Heart right ventricle (tissue), 16 donors: ENCODE measurements around the gene ITM2B. TPM values are rescaled to one million over a fixed set of nuclear protein-coding genes. Genes with fewer than 3 reads are reported as not detected.
A peak's percentile ranks its signal among the peaks of the same experiment; 100 is the strongest.
"Not testable (repeated sequence)": the region's sequence is repeated elsewhere in the genome, so short reads cannot be mapped to it uniquely, and the experiment has no call there.

Experiments
- ATAC-seq, 8 donors: fragments of 200-7000 bp; cut with Tn5 transposase; one replicate each; pipeline ENCODE4 v1.9.1; 2020; ENCODE audit warnings: mild to moderate bottlenecking in 8 of 8, moderate library complexity in 8 of 8, moderate number of reproducible peaks in 1 of 8
- DNase-seq, 2 donors: peaks; one replicate each; pipeline ENCODE4 v3.0.0-alpha.2; 2020
- H3K27ac ChIP-seq, 10 donors: fragments of 200-600 bp; sonication (generic) in 2 of 10; one replicate each; pipeline versions ENCODE4 v1.5.0 to v1.8.0; 2020 to 2022; ENCODE audit warnings: mild to moderate bottlenecking in 3 of 10
- H3K27me3 ChIP-seq, 7 donors: fragments of 200-600 bp; one replicate each; pipeline ENCODE4 v1.8.0; 2021 to 2022; ENCODE audit warnings: mild to moderate bottlenecking in 2 of 7
- H3K36me3 ChIP-seq, 9 donors: fragments of 200-600 bp; sonication (generic) in 1 of 9; one replicate each; pipeline versions ENCODE4 v1.5.0 to v1.8.0; 2020 to 2022; ENCODE audit warnings: mild to moderate bottlenecking in 2 of 9
- H3K4me1 ChIP-seq, 9 donors: fragments of 200-600 bp; sonication (generic) in 1 of 9; one replicate each; pipeline versions ENCODE4 v1.5.0 to v1.8.0; 2020 to 2022; ENCODE audit warnings: mild to moderate bottlenecking in 4 of 9
- H3K4me3 ChIP-seq, 10 donors: fragments of 200-600 bp; sonication (generic) in 2 of 10; one replicate each; pipeline versions ENCODE4 v1.5.0 to v1.8.0; 2020 to 2022; ENCODE audit warnings: mild to moderate bottlenecking in 7 of 10, moderate library complexity in 2 of 10
- H3K9me3 ChIP-seq, 11 donors: fragments of 200-600 bp in 10 of 11; sonication (generic) in 2 of 11; one replicate each; pipeline versions ENCODE4 v1.5.0 to v1.8.0; 2013 to 2022; ENCODE audit warnings: mild to moderate bottlenecking in 2 of 11, control low read depth in 1 of 11, moderate library complexity in 1 of 11
- WGBS, 2 donors: extraction: QIAGEN DNeasy Blood & Tissue Kit; methylation state at CpG; one replicate each; pipeline ENCODE4 v1.1.7; 2013; ENCODE audit warnings: inconsistent platforms in 1 of 2; 5-methylcytosine and 5-hydroxymethylcytosine counted together
- intact Hi-C, 10 donors: fragments of 100-400 bp; cut with DNase I; formaldehyde crosslinking; loops; one replicate each; pipeline versions ENCODE4 v1.11.1 to v1.14.2; 2022
- polyA plus RNA-seq, 2 donors: library from polyadenylated mRNA; stranded (reverse); fragments of 200-250 nt; gene quantifications; one replicate each; pipeline ENCODE4 v1.2.3, GENCODE V29; 2013
- total RNA-seq, 10 donors: library from RNA; stranded (reverse); fragmentation: NEBNext Ultra II Directional in 3 of 10; extraction: Animal tissue kit (Norgen Biotek cat#: 25700) in 3 of 10; gene quantifications; one replicate each; pipeline versions ENCODE4 v1.2.1 to v1.2.4, GENCODE V29; 2021 to 2023
- TF ChIP-seq, protein P1 (sequence below), 9 donors: fragments of 200-600 bp; sonication (generic) in 2 of 9; IDR thresholded peaks; one replicate each; pipeline versions ENCODE4 v1.5.0 to v1.8.0; 2021 to 2022; ENCODE audit warnings: antibody characterized with exemption in 9 of 9, mild to moderate bottlenecking in 5 of 9, moderate library complexity in 1 of 9
- donor health status: Arrhythmogenic right ventricular cardiomyopathy.
- donor health status: ischemic (EF 13 %, LVEDD 7.1; RV severe dilation, severe dysfunction).
- donor health status: healthy with polysubstance abuse.
- donor health status: DM: no; HTN: yes; CAD: no.
- donor health status: DM: no; HTN: no; CAD: no.
- donor health status: ischemic (EF 25% LVEDD 6.9; RV normal size, moderate dysfunction).
- donor health status: ischemic (EF 25% LVEDD 5.7; RV mildly dilated, moderate dysfunction).
- donor health status: healthy.
- donor health status: DM: yes; HTN: yes; CAD: no.
- donor health status: Ischemic cardiomyopathy.
- donor health status: ischemic (EF 35%, LVEDD 5.7; RV mildly dilated, moderate dysfunction).
- donor health status: nonischemic (EF 11% LVEDD 7.7; RV severe dilation, severe dysfunction).
- donor health status: DM: yes; HTN: yes; CAD: no.
- donor health status: PGD.
- donor health status: ischemic (EF 29% LVEDD 5.4; RV normal size, mild dysfunction).
- donor health status: nonischemic (EF 23%, LVEDD 6.1; RV moderate dilation, normal function).

The ITM2B gene
- total and polyA plus RNA-seq, 12 donors: 272 to 636 (median 507) TPM

DNA sequence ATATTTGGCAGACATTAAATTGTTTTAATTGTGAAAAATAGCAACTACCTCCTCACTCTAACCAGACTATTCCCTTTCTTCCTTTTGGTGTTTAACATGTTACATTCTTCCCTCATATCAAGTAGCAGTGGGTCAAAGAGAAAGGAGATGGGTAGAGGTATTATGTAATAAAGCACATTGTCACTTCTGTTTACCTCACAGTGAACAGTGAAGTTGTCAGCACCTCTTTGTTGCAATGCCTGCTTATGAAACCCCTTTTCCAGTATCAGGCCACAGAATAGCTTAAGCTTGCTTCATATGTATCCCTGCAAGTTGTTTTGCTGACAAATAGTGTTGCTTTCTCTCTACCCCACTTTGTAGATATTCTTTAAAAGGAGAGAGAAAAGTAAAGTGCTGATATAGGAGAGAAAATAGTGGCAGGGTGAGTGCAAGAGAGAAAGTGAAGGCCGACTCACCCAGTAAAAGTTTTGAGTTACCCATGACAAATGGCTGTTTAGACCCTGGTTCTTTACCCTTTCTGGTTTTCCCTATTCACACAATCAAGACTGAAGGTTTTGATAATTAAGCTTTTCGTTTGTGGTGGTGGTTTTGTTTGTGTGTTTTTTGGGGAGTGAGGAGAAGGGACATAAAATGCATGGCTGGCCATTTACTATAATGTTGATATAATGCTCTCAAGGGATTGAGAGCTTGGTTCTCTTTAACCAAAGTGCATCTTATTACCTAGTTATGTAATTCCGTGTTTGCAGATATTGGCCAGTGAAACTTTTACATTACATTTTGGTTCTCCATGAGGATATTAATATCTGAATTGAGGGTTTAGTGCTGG is 3.7 kb downstream of the ITM2B start:
- H3K4me1 ChIP-seq: peaks cover 5 to 76% (median 68%) of the 10 kb centered on the region in 9 donors
- TF ChIP-seq, protein P1, sequence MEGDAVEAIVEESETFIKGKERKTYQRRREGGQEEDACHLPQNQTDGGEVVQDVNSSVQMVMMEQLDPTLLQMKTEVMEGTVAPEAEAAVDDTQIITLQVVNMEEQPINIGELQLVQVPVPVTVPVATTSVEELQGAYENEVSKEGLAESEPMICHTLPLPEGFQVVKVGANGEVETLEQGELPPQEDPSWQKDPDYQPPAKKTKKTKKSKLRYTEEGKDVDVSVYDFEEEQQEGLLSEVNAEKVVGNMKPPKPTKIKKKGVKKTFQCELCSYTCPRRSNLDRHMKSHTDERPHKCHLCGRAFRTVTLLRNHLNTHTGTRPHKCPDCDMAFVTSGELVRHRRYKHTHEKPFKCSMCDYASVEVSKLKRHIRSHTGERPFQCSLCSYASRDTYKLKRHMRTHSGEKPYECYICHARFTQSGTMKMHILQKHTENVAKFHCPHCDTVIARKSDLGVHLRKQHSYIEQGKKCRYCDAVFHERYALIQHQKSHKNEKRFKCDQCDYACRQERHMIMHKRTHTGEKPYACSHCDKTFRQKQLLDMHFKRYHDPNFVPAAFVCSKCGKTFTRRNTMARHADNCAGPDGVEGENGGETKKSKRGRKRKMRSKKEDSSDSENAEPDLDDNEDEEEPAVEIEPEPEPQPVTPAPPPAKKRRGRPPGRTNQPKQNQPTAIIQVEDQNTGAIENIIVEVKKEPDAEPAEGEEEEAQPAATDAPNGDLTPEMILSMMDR (IDR thresholded peaks at IDR 0.05): no peak
- no peak for DNase-seq
- intact Hi-C loops: loop anchor here in 7 of 10 donors (5.0 to 10.0 kb wide), 5 partner anchors 68 to 348 kb away; partner anchors contain the start of genes MED4 (in 3 of the 7) and RB1 (in 2 of the 7)
- H3K9me3 ChIP-seq: no peaks in the 10 kb centered on the region
- WGBS, 2 donors: 12 to 22% methylated on average over 3 of the region's 3 CpGs
- H3K4me3 ChIP-seq: peak overlapping the region in 9 of 10 donors; percentile 18 to 100 (median 95)
- no peaks in the 10 kb centered on the region for H3K27me3 ChIP-seq
- H3K36me3 ChIP-seq: peaks cover 0 to 54% (median 3%) of the 10 kb centered on the region in 9 donors
- H3K27ac ChIP-seq: peak overlapping the region in 9 of 10 donors; percentile 36 to 100 (median 100)
- ATAC-seq: peak in 2 of 8 donors; percentile 18 to 20

DNA sequence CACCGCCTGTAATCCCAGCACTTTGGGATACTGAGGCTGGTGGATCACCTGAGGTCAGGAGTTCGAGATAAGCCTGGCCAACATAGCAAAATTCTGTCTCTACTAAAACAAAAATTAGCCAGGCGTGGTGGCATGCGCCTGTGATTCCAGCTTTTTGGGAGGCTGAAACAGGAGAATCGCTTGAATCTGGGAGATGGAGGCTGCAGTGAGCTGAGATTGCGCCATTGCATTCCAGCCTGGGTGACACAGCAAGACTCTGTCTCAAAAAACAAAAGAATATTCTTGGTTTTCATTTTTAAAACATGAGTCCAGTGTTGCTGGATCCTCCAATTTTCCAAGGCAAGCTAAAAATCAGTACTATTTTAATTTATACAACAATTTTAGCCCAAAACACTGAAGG is 6.4 kb downstream of the ITM2B start:
- peaks cover 0 to 79% (median 3%) of the 10 kb centered on the region in 9 donors for H3K36me3 ChIP-seq
- H3K27ac ChIP-seq: peak overlapping the region in 2 of 10 donors; percentile 15 to 99
- DNase-seq, H3K9me3 ChIP-seq, ATAC-seq, H3K27me3 ChIP-seq, H3K4me3 ChIP-seq: not testable (repeated sequence)
- WGBS, 2 donors: 92 to 96% methylated on average over 6 of the region's 6 CpGs
- intact Hi-C loops: loop anchor here in 7 of 10 donors (5.0 to 10.0 kb wide), 5 partner anchors 65 to 345 kb away; partner anchors contain the start of genes MED4 (in 3 of the 7) and RB1 (in 2 of the 7)
- peaks cover 5 to 93% (median 81%) of the 10 kb centered on the region in 9 donors for H3K4me1 ChIP-seq

DNA sequence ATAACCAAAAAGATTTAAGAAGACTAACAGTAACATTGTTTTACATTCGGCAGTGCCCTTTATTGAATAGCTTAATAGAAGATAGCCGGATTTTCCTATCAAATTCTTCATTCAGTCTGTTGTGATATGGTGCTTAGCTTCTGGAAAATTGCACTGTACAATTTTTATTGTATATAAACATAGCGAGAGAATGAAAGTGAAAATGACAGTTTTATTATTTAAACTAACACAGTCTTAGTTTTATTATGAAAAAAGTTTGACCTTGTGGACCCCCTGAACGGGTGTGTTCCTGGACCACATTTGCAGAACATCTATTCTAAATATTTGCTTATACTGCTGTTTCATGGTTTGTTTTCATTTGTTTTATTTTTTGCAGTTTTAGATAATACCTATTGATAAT is 8.6 kb downstream of the ITM2B start:
- WGBS, 2 donors: 61 to 70% methylated on average over 4 of the region's 4 CpGs
- H3K4me1 ChIP-seq: peaks cover 5 to 100% (median 89%) of the 10 kb centered on the region in 9 donors
- intact Hi-C loops: no loop called here

DNA sequence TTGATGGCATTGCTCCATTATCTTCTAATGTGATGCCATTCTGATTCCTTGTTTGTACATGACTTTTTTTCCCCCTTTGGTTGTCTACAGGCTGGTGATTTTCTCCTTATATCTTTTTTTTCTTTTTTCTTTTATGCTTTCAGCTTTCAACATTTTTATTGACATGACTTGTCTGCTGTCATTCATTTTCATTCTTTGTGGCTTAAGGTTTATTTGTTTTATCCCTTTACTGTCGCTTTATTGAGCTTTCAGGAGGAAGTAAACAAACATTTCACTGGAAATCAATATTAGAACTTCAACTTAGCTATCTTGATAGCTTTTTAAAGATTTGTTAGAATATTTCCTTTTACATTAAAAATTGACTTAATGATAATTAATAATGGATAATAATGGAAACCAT is 9.7 kb downstream of the ITM2B start:
- ATAC-seq (no peak), DNase-seq (no peak)
- Histone ChIP-seq H3K4me1 (peaks cover 5 to 99% (median 88%) of the 10 kb centered on the region in 9 donors), H3K27ac (peak overlapping the region in 1 of 10 donors; percentile 5), H3K36me3 (peaks cover 0 to 68% (median 3%) of the 10 kb centered on the region in 9 donors), H3K9me3 (no peaks in the 10 kb centered on the region), H3K4me3 (no peak overlapping the region), H3K27me3 (no peaks in the 10 kb centered on the region)
- intact Hi-C loops: no loop called here
- WGBS, 2 donors: 92 to 96% methylated on average over 1 of the region's 1 CpG
- TF ChIP-seq, protein P1 (IDR thresholded peaks at IDR 0.05): no peak

More for the DNA sequence above, 8.6 kb downstream of the ITM2B start:
- Histone ChIP-seq H3K9me3 (no peaks in the 10 kb centered on the region), H3K4me3 (peak overlapping the region in 1 of 10 donors; percentile 6), H3K27ac (peak overlapping the region in 1 of 10 donors; percentile 24), H3K36me3 (peaks cover 0 to 75% (median 3%) of the 10 kb centered on the region in 9 donors), H3K27me3 (no peaks in the 10 kb centered on the region)
- no peak for DNase-seq
- ATAC-seq: no peak
- TF ChIP-seq, protein P1 (IDR thresholded peaks at IDR 0.05): no peak
